NCI-H1092 treated with DMSO at 0.1 percent for 48 hours (cell line): ENCODE results near the gene STK10.
A peak's percentile ranks its signal among the peaks of the same experiment; 100 is the strongest.

Experiments used
- DNase-seq: peaks from one replicate; lab custom pipeline; 2025; lab: John Stamatoyannopoulos, UW

STK10 gene

DNA sequence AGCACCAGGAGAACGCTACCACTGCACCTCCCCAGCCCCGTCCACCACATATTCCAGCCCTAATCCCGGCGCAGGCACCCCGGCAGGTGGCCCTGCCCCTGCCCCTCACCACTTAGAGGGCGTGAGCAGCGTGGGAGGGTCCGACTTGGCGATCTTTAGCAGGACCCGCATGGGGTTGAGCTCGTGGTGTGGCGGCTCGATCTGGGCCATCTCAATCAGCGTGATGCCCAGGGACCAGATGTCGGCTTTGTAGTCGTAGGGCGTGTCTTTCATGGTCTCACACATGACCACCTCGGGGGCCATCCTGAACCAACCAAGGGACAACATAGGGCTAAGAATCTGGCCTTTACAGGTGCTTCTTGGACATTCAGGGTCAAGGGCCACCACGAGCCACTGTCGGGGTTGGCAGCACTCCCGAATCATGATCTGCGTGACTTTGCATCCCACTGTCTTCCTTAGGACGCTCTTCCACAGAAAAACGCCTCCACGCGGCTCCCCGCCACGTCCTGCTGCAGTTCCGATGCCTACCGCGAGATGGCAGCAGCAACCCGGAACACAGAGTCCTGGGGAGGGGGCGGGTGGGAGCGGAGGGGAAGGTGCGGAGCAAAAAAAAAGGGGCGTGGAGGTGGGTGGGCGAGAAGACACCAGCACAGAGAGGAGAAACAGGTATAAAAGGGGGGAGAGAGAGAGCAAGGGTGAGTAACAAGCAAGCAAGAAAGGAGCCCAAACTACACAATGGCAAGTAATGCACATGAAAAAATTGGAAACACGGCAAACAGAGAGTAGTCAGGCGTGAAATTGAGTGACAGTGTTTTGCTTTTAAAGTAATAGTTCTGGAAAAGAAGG is 81.3 kb downstream of the STK10 start:
- DNase-seq: peak; percentile 6

DNA sequence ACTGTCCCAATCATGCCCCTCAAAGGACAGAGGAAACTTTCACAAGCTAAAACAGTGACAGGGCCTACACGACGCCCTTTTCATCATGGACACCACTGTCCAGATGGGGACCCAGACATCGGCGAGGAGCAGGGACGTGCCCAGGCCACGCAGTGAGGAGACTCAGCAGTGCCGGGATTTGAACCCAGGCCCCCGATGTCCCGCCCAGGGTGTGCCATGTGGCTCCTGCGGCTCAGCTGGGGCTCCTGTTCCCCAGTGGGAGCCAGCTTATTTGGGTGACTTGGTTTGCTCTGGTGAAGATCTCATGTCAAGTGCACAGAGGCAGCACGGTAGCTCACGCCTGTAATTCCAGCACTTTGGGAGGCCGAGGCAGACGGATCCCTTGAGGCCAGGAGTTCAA is 82.2 kb downstream of the STK10 start:
- DNase-seq: no peak

DNA sequence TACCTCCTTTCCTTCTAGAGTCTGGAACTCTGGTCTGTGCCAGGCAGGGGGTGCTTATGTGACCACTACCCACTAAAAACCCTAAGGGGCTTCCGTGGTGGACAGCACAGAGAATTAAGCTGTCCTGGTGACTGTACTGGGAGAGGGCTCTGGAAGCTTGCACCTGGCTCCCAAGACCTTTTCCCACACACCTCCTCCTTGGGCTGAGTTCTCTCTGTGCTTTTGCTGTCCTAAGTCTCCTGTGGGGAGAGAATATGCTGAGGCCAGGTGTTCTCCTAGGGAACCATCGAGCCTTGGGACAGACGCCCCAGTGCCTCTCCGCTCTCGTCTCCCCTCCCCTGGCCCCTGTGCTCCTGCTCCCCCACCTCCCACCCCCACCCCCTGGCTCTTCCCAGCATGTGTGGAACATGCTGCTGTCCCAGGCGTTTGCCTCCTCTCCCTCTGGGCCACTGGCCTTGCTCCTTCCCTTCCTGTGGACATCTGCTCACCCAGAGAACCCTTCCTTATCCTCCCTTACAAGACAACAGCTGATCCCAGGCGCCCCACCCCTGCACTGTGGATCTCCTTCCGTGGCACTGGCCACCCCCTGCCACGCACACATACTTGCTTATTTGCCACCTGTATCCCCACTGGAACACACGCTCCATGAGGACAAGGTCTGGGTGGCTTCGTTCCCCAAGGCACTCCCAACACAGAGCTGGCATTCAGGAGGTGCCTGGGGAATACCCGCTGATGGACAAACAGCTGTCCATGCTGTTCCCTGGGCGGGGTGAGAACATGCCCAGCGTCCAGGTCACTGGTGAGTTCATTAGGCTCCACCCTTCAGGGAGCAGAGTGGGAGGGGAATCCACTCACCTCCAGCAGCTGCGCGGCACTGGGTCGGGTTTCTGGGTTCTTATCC is 83.0 kb downstream of the STK10 start:
- DNase-seq: no peak

DNA sequence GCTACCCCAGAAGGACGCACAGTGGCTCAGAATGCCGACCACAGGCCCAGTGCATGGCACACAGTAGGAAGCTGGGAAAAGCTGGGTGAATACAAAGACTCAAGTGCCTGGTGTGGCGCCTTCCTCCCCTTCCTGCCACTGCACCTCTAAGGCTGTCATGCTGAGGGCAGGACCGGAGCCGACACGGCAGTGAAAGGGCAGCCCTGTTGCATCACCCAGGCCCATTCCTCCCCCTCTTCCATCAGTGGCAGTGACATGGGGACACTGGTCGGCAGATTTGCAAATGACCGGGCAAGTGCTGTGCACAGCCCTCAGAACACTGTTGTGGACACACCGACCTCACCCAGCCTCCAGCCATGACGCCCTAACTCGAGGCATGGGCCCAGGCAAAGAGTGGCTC is 84.0 kb downstream of the STK10 start:
- DNase-seq: no peak

DNA sequence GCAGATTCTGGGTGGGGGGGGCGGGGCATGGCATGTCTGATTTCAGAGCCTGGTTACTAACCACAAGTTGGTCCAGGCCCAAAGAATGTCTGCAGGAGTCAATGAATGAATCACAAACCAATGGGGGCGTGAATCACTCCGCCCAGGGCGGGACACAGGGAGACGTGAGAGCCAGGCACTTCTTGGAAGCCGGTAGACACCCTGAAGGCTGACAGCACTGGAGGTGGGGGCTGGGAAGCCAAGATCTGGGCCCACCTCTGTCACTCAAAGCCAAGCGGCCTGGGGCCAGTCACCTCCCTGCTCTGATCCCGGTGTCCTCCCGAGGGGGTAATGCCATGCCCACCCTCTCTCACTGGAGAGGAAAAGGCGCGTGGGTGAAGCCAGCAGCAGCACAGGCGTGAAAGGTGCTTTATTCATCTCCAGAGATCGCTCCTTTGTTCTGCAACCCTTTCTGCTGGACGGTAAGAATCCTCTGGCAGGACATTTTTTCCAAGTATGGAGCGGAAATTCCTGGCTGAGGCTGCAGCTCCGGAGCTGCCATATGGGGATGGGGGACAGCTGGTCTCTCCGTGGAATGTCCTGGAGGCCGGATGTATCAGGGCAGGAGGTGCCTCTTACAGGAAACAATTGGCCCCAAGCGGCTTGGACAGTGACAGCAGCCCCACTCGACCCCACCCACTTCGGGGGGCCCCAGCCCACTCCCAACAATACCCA is 85.0 kb downstream of the STK10 start:
- DNase-seq: no peak

DNA sequence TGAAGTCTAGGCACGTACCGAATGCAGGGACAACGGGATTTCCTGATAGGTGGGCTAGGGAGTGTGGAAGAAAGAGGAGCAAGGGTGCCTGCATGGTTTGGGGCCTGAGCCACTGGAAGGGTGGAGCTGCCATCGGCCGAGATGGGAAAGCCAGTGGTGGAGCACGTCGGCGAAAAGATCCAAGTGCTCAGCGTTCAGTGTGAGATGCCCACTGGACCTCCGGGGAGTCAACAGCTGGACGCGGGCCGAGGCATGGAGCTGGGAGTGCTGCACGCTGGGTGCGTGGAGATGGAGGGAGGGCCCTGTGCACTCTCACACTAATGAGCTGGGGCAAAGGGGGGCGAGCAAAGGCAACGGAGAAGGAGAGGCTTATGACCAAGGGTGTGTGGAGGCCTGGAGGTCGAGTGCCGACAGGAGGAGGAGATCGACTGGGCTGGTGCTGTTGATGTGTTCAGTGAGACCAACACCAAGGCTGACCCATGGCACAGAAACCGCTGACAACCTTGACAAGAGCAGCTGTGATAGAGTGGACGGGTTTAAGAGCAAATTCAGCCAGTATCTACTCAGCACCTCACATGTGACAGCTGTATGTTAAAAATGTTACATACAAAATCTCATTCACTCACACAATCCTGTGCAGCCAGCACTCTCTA is 85.7 kb downstream of the STK10 start:
- no peak for DNase-seq

DNA sequence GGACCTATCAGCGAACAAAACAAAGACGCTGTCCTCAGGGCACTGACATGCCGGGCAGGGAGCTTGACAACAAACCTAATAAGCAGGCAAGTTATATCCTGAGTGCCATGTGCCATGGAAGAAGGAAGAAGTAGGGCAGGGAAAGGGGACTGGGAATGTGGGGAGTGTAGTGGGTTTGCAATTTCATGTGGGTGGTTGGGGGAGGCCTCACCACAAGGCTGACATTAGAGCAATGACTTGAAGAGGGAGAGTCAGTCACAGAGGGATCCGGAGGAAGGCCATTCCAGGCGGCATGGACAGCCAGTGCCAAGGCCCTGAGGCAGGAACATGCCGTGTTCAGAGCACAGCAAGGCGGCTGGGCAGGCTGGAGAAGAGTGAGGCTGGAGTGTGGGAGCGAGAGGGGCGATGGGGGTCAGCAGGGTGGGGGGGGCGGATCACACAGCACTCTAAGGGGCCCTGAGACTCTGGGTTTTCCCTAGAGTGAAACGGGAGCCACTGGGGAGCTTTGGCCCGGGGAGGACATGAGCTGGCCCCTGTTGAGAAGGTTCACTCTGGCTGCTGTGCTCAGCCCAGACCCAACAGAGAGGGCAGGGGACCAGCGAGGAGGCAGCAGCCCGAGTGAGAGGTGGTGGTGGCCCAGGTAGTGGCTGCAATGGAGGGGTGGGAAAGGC is 86.3 kb downstream of the STK10 start:
- no peak for DNase-seq

DNA sequence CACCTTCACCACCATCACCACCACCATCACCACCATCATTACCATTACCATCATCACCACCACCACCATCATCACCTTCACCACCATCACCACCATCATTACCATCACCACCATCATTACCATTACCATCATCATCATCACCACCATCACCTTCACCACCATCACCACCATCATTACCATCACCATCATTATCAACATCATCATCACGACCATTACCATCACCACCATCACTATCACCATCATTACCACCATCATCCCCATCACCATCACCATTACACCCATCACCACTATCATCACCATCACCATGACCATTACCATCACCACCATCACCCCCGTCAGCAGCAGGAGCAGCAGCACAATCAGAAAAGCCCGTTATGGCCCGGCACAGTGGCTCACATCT is 89.1 kb downstream of the STK10 start:
- DNase-seq: no peak

DNA sequence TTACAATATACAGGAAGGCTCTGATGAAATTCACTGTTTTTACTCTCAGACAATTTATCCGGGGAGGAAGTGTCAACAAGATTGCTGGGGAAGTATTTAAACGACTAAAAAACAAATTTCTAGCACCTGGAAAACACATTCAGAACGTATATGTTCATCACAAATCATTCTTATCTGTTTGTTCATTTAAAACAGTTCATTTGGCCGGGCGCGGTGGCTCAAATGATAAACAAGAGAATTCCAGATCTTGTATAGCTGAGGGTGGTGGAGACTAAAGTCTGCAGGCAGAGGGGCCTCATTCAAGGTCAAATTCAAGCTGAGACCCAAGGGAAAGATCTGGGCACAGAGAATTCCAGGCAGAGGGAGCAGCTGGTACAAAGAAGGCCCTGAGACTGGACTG is 90.0 kb downstream of the STK10 start:
- DNase-seq: no peak

DNA sequence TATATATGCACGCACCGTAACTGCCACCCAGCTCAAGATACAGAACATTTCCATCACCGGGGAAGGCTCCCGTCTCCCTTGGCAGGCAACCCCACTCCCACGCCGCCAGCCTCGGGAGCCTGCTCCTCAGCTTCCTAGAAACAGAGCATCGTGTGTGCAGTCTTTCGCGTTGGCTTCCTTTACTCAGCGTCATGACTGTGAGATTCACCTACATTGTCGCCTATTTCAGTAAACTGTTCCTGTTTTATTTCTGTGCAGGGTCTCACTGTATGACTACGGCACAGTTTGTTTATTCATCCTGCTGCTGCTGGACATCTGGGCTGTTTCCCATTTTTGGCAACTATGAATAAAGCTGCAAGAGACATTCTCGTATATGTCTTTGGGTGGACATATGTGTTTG is 90.7 kb downstream of the STK10 start:
- no peak for DNase-seq

DNA sequence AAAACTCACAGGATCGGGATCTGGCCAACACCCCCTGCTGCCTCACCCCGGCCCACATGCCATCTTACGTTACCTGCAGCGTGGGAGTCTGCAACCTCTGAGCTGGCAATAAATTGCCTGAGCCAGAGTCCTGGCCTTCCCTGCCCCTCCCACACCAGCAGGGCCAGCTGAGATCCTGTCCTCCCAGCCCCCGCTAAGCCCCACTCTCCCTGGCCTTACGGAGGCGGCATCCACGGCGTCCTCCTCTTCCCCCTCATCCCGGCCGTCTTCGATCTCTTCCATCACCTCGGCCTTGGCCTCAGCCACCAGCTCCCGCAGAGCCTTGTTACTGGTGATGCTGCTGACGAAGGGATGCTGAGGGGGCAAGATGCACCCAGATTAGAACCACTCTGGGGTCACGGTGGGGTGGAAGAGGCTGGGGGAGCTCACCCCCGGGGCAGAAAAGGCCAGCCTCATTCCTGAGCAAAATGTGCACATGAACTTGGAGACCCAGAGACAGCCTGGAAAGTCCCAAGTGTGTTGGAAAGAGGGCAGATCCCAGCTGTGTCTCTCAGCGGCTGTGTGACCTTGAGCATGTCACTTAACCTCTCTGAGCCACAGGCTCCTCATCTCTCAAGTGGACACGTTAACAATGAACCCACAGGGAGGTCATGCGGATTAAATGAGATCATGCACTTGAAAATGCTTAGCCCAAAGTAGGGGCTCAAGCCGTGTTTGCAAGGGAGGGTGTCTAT is 91.7 kb downstream of the STK10 start:
- DNase-seq: no peak

DNA sequence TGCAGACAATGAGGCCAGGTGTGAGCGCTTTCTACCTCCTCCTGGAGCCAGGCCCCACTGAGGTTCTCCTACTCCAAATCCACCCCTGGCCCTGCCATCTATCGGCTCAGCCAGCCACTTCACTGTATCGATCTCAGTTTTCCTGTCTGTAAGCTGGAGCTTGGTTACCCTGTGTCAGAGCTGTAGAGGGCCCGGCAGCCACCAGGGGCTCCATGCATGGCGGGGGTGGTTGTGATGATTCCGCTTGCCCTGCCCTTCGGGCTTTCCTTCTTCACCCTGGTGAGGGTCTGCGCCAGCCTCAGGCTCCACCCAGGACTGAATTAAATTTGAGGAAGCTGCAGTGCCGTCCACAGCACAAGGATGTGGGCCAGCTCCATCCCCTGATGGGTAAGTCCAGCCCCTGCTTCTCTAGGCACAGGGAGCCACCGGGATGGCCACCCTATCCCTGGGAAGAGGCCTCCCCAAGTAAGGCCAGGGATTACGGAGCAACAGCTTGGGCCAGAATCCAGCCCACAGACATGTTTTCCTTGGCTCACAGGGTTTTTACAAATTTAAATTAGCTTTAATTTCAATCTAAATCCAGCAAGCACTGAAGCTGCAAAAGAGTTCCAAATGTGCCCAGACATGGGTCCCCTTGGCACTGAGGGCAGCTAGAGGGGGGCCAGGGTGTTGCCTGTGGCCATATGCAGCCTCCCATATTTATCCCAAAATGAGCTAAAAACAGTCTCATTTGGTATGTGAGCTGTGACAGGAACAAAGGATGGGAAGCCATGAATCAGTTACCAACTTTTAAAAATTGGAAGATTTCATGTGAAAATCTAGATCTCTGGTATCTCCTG is 92.4 kb downstream of the STK10 start:
- no peak for DNase-seq

DNA sequence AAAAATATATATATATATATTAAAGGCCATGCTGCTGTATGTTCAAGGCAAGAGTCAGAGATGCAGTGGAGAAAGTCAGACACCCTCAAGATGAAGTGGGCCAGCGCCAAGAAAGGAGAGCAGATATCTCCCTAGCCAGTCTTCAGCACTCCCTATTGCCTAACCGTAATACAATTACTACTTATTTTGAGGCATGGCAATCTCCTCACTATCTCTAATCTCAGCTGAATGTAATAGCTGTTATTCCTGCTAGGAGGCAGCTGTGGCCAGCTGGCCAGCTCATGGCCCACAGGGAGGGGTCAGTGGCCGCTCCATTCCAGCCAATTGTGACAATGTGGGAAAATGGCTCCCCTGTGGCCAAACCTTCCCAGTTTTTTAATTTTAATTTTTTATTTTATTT is 94.1 kb downstream of the STK10 start:
- no peak for DNase-seq

DNA sequence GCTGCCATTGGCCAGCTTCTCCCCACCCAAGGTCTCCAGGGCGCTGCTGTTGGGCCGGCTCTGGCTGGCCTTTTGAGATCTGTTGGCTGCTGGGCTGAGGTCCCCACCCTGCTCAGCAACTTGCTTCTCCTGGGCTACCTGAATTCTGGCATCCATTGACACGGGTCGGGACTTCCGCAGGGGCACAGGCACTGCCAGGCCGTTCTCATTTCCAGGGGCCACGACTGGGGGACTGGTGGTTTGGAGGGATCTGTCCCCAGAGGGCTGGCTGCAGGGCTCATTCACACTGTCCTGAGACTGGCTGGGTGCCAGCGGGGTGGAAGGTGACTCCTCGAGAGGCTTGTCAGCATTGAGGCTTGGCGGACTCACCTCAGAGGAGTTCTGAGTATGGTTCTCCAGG is 94.5 kb downstream of the STK10 start:
- DNase-seq: no peak

DNA sequence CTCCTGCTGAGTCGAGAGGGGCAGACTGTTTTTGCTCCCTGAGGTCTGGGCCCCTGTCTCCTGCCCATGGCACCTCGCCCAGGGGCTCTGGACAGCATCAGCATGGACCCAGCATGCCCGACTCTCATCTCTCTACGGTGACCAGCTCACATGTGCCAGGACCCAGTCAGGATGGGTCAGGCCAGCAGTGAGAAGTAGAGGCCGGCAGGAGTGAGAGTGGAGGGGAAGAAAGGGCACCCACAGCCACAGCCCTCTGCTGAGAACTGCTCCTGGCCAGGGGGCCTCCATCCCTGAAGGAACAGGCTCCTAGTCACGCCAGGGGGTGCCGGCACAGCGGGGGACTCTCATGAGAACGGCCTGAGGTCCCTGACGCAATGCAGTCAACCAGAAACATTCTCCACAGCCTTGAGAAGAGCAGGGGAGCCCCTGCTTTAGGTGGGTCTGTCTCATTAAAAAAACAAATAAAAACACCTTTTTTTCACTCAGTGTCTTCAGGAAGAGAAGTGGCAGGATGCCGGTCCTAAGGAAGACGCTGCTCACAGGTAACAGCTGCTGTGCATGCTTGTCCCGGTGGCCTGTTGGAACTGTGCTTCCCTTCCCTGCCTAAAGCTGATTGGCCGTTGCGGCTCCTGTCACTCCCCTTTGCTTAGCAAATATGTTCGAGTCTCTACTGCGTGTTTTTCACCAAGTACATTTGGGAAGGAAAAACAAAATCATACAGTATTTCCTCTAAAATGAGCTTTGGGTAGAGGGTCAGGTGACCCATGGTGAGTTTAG is 95.9 kb downstream of the STK10 start:
- no peak for DNase-seq

DNA sequence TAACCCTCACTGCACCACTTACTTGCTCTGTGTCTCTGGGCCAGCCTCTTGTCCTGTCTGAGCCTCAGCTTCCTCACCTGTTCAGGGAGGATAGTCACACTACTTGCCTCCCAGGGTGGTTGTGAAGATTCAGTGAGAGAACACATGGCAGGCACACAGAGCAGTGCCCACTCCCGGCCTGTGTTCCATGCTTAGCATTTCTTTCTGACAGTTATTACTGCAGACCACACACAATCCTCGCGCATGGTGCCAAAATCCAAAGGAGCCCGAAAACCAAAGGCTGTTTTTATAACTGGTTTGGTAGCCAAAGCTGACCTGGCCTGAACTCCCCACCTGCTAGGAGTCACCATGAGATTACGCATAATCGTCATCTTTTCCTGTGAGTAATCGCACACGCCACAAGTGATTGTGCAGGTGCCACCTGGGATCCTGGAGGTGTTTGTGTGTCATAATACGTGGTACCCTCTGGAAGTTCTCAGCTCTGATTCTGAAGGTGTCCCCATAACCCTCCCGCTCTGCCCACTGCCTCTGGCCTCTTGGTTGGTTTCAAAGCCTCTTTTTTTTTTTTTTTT is 97.0 kb downstream of the STK10 start:
- no peak for DNase-seq

DNA sequence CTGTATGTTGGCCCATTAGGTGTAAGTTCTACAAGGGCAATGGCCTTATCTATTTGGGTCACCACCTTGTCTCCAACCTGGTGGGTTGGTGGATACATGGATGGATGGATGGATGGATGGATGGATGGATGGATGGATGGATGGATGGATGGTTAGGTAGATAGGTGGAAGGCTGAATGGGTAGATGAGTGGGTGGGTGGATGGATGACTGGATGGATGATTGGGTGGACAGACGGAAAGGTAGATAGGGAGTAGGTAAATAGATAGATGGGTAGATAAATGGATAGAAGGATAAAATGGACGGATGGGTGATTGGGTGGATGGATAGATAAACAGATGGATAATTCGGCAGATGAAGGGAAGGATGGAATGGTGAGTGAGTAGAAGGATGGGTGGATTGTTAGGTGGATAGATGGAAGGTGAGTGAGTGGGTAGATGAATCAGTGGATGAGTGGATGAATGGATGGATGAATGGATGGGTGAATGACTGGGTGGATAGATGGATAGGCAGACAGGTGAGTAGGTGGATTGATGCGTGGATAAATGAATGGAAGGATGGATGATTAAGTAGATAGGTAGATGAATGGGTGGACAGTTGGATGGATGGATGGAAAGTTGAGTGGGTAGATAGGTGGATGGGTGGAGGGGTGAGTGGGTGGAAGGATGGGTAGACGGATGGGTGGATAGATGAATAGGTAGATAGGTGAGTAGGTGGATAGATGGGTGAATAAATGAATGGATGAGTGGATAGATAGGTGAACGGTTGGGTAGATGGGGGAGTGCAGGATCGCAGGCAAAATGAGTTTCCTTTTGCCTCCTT is 98.5 kb downstream of the STK10 start:
- DNase-seq: no peak

DNA sequence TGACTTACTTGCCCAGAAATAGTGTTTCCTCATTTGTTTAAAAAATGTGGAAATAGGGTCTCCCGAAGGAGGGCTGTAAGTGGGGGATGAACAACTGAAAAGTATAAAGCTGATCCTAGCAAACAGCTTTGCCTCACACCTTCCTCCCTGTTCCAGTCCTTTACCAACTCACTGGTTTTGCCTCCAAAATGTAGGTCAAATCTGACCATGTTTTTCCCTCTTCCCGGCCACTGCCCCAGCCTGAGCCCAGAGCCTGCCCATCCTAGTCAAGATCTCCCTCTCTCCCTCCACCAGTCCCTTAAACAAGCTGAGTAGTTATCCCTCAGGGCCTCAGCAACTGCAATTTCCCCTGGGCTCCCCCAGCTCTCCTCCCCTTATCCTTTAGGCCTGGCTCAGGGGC is 99.2 kb downstream of the STK10 start:
- no peak for DNase-seq
